Frontal cortex (tissue), 4 donors: ENCODE data around the gene FAM53A. TPM values are rescaled to one million over a fixed set of nuclear protein-coding genes. Genes with fewer than 3 reads are reported as not detected.
A peak's percentile ranks its signal among the peaks of the same experiment; 100 is the strongest.

ENCODE experiments used
- DNase-seq, 2 donors: peaks; one replicate each; pipeline ENCODE4 v3.0.0; 2012; ENCODE audit warnings: low spot score in 2 of 2
- FAIRE-seq: peaks from 2 replicates; lab custom pipeline; 2012; peaks lifted over from hg19 to GRCh38; lab: Jason Lieb, UNC
- total RNA-seq: library from RNA; depleted of rRNA; stranded (reverse); fragments of >200 nt; gene quantifications from one replicate; pipeline ENCODE4 v1.2.3, GENCODE V29; 2014
- donor health status: control.
- donor health status: control.
- donor health status: control.

The FAM53A gene
- total RNA-seq, 1 donor from 2014 or later, result 0.82 TPM

- no peak for FAIRE-seq
Observed at GRCh38 chr4:1666391-1666790, 17.7 kb downstream of the FAM53A start.

GRCh38 chr4:1664141-1664540 lies 20.0 kb downstream of the FAM53A start:
- FAIRE-seq (no peak), DNase-seq (no peak)

More at GRCh38 chr4:1666391-1666790, 17.7 kb downstream of the FAM53A start:
- no peak for DNase-seq

- DNase-seq (no peak), FAIRE-seq (no peak)
Observed at GRCh38 chr4:1663549-1663948, 20.6 kb downstream of the FAM53A start.

DNA sequence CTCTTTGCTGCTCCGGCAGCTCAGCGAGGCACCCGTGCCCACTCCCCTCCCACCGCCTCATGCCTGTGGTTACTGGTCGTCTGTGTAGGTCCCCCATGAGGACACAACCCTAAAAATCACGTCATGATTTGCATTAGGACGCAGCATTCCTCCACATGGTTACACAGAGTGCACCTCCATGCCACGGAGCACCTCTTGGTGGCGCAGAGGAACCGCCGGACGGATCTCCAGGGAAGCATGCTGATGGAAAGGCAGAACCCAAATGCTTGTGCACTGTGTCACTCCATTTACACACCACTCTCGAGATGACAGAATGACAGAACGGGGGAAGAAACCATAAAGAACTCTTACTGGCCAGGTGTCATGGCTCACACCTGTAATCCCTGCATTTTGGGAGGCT lies 22.4 kb downstream of the FAM53A start:
- FAIRE-seq (no peak), DNase-seq (no peak)

DNA sequence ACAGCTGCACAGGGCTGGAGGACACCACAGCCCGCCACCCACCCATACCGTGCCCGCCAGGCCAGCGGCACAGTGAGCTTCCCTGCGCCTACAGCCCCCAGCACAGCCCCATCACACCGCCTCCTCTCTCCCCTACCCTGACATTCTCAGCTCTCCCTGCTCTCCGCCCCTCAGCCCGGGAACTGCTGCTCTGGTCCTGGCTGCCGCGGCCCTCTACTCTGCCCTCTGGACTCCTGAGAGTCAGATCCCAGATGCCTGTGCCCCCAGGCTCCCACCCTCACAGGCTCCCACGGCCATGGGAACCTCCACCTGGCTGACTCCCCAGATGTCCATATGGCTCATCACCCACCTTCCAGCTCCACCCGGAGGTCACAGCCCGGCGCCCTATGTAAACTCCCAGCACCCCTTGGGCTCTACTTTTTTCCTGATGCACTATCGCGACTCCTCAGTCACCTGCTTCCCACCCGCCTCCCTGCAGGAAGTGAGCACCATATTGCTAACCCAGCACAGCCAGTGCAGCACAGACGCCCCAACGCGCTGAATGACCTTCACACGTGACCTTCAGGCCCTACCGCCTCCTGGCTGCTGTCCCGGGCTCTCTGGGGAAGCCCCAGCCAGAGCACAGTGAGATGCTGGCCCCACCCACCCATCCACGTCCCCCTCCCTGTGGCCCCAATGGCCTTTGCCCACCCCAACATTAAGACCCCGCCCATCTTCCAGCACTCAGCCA lies 23.0 kb downstream of the FAM53A start:
- no peak for FAIRE-seq

GRCh38 chr4:1659104-1660043 lies 24.7 kb downstream of the FAM53A start:
- DNase-seq (no peak), FAIRE-seq (no peak)

More for the DNA sequence above, 23.0 kb downstream of the FAM53A start:
- DNase-seq, result no peak

GRCh38 chr4:1658581-1658980 lies 25.5 kb downstream of the FAM53A start:
- no peak for DNase-seq
- FAIRE-seq, result no peak

DNA sequence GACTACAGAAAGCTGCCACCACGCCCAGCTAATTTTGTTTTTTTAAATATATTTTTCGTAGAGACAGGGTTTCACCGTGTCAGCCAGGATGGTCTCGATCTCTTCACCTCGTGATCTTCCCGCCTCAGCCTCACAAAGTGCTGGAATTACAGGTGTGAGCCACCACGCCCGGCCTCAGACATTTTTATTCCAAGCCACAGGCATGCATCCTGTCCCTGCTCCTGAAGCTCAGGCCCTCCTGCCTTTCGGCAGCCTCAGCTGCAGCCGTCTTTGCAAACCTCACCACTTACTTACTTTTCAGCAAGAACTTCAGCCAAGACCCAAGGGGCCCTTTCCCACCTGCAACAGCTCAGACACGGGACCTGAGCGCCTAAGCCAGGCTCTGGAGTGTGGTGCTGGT lies 26.0 kb downstream of the FAM53A start:
- DNase-seq, result no peak
- FAIRE-seq, result no peak

- no peak for FAIRE-seq
Observed at GRCh38 chr4:1656986-1657385, 27.1 kb downstream of the FAM53A start.

GRCh38 chr4:1656132-1656531 lies 28.0 kb downstream of the FAM53A start:
- no peak for FAIRE-seq
- no peak for DNase-seq

More at GRCh38 chr4:1656986-1657385, 27.1 kb downstream of the FAM53A start:
- no peak for DNase-seq

DNA sequence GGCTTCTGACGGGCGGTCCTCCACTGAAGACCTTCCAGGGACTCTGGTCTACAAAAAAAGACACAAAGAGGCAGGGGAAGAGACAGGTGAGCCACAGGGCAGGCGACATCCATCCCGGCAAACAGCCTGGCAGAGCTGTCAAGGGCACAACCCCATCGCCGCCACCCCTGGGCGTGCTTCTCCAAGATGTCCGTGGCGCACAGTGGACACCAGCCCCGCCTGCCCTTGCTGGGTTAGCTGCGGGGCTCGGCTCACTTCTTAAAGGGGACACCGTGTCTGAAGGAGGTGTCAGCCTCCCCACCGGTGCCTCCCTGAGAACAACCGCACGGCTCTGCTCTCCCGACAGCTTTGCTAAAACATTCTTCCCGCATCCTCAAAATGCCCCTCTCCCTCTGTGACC lies 28.4 kb downstream of the FAM53A start:
- DNase-seq (no peak), FAIRE-seq (no peak)

DNA sequence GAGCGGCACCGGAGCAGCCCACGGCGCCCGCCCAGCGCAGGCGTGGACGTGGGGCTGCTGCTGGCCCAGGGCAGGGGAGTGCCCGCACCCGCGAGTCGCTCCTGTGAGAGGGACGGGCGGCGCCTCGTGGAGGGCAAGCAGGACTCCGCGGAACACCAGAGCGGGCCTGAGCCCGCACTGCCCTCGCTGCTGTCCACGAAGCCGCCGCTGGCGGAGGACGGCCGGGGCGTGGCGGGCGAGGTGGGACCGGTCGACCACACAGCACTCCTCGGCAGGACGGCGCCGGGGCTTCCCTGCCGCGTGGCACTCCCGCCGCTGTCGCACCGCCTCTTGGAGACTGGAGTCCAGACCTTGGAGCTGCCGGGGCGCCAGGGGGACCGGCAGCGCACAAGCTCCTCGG lies 29.0 kb downstream of the FAM53A start:
- FAIRE-seq (no peak), DNase-seq (no peak)

GRCh38 chr4:1654216-1654955 lies 29.7 kb downstream of the FAM53A start:
- no peak for DNase-seq
- FAIRE-seq, result no peak

- DNase-seq, result no peak
- FAIRE-seq, result no peak
Observed at GRCh38 chr4:1653776-1654175, 30.3 kb downstream of the FAM53A start.

DNA sequence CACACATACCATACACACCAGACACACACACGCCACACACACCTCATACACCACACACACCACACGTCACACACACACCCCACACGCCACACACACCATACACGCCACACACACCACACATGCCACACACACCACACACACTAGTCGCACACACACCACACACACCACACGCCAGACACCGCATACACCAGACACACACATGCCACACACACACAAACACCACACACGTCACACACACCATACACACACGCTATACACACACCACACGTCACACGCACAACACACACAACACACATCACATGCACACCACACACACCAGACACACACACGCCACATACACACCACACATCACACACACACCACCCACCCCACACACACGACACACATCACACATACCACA lies 32.0 kb downstream of the FAM53A start:
- FAIRE-seq, result no peak
- DNase-seq, result no peak

DNA sequence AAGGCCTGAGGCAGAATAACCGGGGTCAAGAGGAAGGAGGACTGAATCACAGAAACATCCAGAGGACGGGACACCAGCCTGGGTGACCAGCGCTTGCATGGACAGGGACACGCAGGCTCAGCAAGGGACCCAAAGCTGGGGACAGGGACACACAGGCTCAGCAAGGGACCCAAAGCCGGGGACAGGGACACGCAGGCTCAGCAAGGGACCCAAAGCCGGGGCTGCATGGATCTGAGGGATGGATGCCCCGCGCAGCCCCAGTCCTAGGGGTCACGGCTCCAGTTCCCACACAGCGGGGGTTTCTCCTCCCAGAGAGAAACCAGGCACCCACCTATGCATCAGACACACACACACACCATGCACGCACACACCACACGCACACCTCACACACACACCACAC lies 32.5 kb downstream of the FAM53A start:
- FAIRE-seq (no peak), DNase-seq (no peak)

DNA sequence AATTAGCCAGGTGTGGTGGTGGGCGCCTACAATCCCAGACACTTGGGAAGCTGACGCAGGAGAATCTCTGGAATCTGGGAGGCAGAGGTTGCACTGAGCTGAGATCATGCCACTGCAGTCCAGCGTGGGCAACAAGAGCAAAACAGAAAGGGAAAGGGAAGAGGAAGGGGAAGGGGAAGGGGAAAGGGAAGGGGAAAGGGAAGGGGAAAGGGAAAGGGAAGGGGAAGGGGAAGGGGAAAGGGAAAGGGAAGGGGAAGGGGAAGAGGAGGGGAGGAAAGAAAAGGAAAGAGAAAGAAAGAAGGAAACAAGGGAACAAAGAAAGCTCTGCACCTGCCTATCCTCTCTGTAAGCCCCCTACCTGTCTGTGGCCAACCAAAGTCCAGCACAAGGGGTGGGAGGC lies 35.2 kb downstream of the FAM53A start:
- DNase-seq (no peak), FAIRE-seq (no peak)

GRCh38 chr4:1647432-1647831 lies 36.7 kb downstream of the FAM53A start:
- no peak for FAIRE-seq
- no peak for DNase-seq

DNA sequence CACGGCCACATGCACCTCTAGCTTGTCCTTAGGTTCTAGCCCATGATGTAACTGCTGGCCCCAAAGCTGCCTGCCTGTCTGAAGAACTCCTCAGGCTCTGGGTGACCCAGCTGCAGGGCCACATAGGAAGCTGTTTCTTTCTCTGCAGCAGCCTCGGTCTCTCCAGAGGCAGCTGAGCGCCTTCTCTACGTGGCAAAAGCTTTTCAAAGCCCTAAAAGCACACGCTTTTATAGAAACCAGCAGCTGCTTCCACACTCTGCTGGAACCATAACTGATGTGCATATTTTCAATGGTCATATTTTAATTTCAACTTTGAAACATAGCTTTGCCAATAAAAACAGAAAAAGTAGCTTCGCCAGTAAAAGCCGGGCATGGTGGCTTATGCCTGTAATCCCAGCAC lies 37.4 kb downstream of the FAM53A start:
- DNase-seq (no peak), FAIRE-seq (no peak)

DNA sequence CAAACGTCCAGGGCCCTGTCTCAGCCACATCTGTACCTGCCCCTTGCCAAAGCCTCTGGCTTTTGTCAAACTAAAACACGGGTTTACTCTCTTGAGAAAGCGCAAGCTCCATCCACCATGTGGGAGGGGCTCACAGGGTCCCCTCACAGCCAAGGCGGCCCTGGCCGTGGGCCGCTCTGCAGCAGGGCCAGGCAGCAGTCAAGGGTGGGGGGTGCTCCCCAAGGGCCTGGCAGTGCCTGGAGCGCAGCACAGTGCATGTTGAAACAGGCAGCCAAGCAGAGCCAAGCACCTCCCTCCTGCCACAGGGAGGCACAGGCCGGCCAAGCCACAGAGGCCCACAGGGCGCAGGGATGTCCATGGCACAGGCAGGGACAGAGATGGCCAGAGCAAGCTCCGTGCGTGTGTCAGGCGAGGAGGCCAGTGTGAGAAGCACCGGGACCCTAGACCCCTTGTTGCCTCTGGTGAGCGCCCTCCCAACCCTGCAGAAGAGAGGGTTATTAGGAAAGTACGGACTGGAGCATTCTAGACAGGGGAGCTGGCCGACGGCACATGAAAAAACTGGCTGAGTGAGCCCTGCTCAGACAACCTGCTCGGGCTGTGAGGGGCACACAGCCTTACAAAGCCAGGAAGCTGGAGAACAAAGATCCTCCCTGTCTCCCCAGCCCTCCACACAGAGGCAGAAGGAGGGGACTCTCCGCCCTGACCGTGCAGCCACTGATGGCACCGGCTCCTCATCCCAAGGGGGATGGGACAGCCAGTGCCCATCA lies 39.0 kb downstream of the FAM53A start:
- DNase-seq (peak; percentile 77 to 88), FAIRE-seq (no peak)
